HG03108 (cell line): Measurements from ENCODE around the gene ERAL1.
"Not testable (repeated sequence)": the region's sequence is repeated elsewhere in the genome, so short reads cannot be mapped to it uniquely, and the experiment has no call there.

ENCODE experiments used
- ATAC-seq: cut with Tn5 transposase; IDR thresholded peaks from one replicate; pipeline ENCODE4 v1.9.1; 2021; ENCODE audit warnings: moderate library complexity; ENCODE audit not compliant: unreplicated experiment

The ERAL1 gene

GRCh38 chr17:28854457-28855335 is at the start of gene ERAL1:
ERAL1 (plus strand) TSS chr17:28855016; CDS start chr17:28855035, 19 bp downstream.
- ATAC-seq = peak; percentile 87

GRCh38 chr17:28807925-28808634 is 46.7 kb upstream of the ERAL1 start:
- no peak for ATAC-seq

DNA sequence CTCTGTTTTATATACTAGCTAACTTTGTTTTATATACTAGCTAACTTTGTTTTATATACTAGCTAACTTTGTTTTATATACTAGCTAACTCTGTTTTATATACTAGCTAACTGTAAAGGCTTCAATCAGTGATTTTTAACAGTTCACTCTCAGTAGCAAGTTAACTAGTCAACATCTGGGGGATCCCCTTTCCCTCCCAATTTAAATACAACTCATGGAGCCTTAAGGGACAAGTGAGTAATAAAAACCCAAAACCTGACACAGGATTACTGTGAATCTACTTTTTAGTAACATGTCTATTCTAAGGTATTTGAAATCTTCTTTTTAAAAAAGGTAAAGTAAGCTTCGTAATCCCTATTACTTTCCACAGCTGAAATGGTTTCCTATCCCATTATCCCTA is 44.4 kb upstream of the ERAL1 start:
- no peak for ATAC-seq

DNA sequence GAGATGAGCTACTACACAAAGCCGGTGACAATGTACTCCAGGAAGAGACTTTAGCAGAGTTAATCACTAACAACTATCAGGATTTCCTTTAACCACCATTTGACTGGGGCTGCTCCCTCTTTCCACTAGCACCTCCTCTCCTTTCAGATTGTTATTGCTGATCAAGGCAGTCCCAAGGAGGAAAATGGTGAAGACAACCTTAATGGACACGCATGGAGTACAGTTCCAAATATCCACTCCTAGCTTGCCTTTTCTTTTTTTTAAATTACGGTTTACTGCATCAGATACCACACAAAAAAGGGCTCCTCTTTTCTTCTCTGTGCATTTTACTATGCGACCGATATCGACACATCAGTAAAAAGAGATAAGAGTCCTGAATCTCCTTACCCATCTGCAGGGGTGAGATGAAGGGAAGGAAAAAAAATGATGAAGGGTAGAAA is 43.1 kb upstream of the ERAL1 start:
- ATAC-seq = peak; percentile 3

DNA sequence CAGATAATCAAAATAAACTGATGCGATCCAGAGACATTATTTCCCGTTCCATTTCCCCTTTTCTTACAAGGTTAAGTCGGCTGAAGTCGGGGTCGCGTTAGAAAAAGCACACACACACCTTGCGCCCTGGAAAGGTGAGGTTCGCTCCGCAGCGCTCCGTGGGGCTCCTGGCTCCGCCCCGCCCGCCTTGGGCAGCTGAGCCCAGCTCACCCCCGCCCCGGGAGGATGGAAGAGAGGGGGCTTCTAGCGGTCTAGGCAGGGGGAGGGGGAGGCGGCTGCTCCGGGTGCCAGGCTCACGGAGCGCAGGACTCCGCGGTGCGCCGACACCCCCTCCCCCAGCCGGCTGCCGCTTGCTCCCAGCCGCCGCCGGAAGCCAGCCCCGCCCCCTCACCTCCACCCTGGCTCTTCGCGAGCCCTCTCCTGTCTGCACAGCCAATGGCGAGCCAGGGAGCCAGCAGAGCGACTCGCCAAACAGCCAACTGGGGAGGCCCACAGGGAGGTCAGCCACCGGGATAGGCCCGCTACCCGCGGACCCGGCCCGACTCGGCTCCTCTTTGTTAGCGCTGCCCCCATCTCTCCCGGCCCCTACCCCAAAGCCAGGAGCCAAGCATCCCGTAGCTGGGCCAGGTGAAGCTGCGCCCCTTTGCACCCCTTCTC is 42.6 kb upstream of the ERAL1 start:
- peak; percentile 96 for ATAC-seq

DNA sequence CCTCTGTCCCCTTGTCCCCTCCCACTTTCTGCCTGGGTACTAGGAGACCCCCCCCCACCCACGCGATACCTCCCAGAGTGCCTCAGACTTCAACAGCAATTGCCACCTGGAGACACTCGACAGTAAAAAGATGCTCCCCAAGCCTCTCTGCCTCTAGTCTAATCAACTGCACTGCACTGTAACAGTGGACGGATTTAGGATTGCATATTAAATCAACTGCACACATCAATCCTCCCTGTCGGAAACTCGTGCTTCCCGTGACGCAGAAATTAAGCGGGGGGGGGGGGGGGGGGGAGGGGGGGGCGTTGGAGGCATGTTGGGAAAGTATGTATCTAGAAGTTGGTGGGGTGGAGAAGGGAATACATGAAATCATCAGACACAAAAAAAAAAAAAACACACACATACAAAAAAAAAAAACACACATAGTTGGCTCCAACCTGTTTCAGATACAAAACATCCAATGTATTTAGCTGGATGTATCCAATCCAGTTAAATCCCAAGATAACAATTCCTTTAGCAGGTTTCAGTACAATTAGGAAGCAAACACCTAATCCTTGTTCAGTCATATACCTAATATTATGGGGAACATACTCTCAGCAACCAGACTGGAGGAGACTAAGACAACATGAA is 42.0 kb upstream of the ERAL1 start:
- ATAC-seq = no peak

DNA sequence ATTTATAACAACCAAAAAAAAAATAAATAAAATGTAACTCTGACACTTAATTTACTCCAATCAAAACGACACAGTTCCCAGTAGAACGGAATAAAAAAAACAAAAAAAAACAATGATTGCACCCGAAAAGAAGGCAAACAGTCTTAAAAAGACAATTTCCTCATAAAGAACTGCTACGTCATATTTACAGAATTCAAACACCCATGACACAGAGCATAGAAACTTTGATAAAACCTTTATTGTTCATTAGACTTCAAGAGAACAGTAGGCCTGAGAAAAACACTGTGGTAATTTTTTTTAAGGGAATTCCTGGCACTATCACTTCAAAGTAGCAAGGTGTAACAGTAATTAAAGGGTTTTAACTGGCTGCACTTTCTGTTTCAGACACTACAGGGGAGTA is 38.3 kb upstream of the ERAL1 start:
- ATAC-seq = no peak

DNA sequence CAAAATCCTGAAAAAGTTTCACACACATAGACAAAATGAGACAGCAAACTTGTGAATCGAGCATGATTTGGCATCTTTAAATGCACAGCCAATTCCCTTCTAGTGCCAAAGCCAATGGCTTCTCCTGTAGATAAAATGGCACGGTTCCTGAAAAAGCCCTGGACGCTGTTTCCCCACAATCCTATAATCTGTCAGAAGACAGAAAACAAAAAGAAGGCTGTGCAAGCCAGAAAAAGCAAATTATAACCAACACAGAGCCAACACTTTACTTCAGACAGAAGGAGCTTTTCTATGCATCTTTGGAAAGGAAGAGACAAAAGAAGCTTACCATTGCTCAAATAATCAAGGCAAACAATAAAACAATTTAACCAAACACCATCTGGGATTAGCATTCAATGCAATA is 36.0 kb upstream of the ERAL1 start:
- no peak for ATAC-seq

DNA sequence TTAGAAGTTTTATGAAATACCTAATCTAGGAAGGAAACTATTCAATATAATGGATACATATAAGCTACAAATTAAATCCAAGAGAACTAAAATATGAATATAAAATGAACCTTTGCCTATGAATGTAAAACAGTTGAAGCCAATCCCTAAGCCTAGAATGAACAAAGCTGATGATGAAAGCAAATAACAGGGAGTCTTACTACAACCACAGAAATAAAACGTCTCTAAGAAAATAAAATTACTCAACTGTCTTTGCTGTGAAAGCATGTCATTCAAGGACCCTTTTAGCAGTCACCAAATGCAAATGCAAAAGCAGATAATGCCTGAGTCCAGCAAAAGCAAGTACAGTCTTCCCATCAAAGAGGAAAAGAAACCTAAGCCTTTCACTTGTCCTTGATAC is 35.2 kb upstream of the ERAL1 start:
- ATAC-seq = no peak

GRCh38 chr17:28827672-28828071 is 27.1 kb upstream of the ERAL1 start:
- no peak for ATAC-seq

DNA sequence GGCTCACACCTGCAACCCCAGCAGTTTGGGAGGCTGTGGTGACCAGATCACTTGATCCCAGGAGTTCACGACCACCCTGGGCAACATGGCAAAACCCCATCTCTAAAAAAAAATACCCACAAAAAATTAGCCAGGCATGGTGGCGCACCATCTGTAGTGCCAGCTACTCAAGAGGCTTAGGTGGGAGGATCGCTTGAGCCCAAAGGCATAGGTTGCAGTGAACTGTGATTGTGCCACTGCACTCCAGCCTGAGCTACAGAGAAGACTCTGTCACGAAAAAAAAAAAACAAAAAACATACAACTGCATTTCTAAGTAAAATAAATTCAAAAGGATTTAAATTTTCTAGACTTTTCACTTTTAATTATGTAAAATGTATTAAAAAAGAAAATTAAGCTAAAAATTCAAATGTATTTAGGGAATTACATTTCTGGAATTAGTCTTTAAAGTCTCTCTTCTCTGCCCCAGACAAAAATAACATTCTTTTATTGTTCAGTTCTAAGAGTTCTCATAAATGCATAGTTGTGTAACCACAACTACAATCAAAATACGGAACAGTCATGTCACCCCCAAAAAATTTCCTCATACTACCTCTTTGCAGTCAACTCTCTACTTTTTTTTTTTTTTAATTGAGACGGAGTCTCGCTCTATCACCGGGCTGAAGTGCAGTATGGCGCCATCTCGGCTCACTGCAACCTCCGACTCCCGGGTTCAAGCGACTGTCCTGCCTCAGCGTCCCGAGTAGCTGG is 26.3 kb upstream of the ERAL1 start:
- no peak for ATAC-seq

- no peak for ATAC-seq
Measured at GRCh38 chr17:28834420-28834819, 20.4 kb upstream of the ERAL1 start.

GRCh38 chr17:28836541-28836940 is 18.3 kb upstream of the ERAL1 start:
- not testable (repeated sequence) for ATAC-seq

DNA sequence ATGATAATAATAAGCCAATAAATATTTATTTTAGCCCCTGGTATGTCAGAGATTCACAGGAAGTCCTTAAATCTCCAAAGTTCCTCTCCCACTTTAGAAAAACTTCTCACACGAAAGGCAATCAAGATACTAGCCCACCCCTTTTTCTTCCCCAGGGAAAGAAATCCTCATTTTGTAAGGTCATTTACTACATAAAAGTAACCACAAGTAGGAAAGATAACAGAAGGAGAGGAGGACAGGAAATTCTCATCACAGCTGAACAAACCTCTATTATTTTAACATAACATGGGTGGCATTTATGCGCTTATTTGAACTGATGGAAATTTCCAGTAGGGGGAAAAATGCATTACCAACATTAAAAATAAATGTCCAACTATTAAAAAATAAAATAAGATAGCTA is 15.6 kb upstream of the ERAL1 start:
- no peak for ATAC-seq

- peak; percentile 8 for ATAC-seq
Measured at GRCh38 chr17:28841901-28842281, 12.9 kb upstream of the ERAL1 start.

GRCh38 chr17:28842282-28843012 is 12.4 kb upstream of the ERAL1 start, which contains the start of gene FAM222B:
FAM222B (minus strand) TSS chr17:28842790; CDS start chr17:28766667, 76,123 bp downstream.
- ATAC-seq = peak; percentile 77

- no peak for ATAC-seq
Measured at GRCh38 chr17:28843816-28844148, 11.0 kb upstream of the ERAL1 start.

GRCh38 chr17:28846231-28846630 is 8.6 kb upstream of the ERAL1 start:
- ATAC-seq = no peak

- not testable (repeated sequence) for ATAC-seq
Measured at GRCh38 chr17:28846699-28847098, 8.1 kb upstream of the ERAL1 start.

- not testable (repeated sequence) for ATAC-seq
Measured at GRCh38 chr17:28848667-28849066, 6.1 kb upstream of the ERAL1 start.
